CD4-positive, alpha-beta T cell treated with Interleukin-17A for 4 hours (primary cell): Measurements from ENCODE around the gene IKBKE.
A peak's percentile ranks its signal among the peaks of the same experiment; 100 is the strongest.

Experiments
- DNase-seq: peaks from one replicate; pipeline ENCODE4 v3.0.0-alpha.2; 2020; ENCODE audit warnings: mixed read lengths

IKBKE gene

DNA sequence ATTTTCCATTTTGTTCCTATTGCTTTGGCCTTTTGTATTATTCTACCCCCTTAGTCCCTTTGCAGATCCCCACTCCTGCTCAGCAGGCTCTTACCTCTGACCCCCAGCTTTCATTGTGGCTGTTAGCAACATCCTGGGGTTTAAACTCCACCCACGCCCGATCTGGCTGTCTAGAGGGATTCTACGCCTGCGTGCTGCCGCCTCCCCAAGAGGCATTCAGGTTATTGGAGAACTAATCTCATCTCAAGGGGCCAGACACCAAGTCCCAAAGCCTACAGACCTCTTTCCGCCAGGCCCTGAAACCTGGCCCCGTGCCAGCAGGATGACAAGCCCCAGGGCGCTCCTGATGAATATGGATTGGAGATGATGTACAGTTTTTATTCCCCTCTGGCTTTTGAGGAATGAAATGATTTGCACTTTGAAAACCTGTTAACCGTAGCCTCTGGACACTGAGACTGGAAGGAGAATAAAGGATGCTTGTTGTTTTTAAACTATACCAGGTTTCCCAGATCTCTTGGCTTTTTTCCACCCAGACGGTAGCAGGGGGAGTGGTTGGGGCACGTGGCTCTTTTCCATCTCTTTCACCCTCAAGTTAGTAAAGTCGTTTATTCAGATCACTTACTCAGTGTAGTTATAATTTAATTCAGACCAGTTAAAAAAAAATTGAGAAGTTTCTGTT lies 14.5 kb upstream of the IKBKE start:
- no peak for DNase-seq

DNA sequence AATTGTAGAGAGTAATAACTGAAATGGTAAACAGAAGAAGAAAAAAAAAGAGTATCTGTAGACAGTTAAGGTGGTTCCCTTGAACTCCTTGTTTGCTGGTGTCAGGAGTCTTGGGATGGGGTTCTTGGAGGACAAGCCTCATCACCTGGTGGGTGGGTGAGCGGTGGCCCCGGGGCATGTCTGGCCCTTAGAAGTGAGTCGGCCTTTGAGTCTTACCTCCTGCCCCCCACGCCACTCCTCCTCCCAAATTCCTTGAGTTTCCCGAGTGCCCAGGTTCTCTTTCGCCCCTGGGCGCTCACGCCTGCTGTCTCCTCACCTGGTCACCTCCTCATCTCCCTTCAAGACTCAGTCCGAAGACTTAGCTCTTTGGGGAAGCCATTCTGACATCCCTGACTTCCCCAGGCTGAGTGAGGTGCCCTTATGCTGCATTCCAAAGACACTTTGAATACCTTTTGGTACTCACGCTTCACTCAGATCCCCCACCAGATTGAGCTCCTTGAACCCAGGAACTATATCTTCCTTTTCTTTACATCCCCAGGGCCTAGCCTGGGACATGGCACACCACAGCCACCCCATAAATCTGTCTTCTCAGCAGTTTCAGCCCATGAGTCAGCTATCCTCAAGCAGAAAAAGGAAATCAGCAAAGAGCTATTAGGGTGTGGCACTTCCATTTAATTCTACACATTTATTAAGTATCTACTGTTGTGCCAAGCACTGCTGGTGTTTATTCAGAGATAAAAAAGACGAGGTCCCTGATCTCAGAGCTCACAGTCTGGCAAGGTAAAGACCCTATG lies 13.5 kb upstream of the IKBKE start:
- DNase-seq = no peak

DNA sequence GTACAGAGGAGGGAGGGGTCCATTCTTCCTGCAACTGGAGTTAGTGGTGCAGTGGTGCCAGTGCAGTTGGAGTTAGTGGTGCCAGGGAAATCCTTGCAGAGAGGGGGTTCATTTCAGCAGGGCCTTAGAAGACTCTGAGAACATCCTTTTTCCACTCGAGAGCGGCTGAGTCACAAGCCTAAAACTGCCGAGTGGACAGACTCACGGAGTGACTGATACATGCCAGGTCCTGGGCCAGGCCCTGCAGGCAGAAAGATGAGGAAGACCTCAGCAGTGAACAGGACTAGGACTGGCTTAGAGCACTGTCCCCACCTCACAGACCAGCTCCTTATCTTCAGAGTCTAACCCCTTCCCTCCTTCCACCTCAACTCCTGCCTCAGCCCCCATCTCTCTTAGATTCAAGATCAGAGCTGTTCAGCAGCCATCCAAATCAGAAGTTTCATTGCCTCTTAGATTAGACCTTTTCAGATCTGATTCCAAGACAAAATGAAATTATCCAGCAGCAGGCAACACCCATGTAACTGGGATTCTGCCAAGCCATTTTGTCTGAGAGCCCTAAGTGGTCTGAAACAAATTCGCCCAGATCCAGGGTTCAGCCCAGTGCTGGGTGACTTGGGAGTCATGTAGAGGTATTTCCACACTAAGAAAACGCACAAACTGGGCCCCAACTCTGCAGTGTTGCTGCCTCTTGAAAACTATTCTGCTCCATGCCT lies 12.7 kb upstream of the IKBKE start:
- DNase-seq = no peak

DNA sequence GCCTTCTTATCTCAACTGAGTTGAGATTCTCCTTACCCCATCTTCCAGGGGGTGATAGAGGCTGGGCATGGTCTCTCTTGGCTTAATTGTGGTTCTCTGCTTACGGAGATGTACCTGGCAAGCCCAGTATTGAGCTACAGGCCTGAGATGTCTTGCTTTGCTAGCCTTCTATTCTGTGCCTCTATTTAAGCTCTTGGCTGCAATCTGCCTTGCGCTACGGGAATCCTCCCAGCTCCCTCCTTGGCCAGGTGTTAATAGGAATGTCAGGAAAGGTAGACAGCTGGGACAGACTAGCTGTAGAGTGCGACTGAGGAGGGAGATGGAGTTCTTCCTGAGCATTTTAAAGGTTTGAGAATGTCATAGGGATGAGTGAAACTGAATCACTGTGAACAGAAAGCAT lies 10.6 kb upstream of the IKBKE start:
- DNase-seq = no peak

DNA sequence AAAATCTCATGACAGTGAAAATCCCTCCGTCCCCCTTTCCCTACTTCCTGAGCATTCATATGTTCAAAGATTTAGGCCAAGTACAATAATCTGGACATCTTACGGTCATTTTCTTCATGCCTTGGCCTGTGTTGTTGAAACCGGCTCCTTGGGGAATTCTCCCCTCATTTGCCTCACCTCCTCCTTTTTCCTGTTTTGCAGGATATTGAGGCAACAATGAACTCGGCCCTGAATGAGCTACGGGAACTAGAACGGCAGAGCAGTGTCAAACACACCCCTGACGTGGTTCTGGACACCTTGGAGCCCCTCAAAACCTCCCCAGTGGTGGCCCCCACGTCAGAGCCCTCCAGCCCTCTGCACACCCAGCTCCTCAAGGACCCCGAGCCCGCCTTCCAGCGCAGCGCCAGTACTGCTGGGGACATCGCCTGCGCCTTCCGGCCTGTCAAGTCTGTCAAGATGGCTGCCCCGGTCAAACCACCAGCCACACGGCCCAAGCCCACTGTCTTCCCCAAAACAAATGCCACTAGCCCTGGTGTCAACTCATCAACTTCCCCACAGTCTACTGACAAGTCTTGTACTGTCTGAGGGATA lies 9.3 kb upstream of the IKBKE start:
- no peak for DNase-seq

DNA sequence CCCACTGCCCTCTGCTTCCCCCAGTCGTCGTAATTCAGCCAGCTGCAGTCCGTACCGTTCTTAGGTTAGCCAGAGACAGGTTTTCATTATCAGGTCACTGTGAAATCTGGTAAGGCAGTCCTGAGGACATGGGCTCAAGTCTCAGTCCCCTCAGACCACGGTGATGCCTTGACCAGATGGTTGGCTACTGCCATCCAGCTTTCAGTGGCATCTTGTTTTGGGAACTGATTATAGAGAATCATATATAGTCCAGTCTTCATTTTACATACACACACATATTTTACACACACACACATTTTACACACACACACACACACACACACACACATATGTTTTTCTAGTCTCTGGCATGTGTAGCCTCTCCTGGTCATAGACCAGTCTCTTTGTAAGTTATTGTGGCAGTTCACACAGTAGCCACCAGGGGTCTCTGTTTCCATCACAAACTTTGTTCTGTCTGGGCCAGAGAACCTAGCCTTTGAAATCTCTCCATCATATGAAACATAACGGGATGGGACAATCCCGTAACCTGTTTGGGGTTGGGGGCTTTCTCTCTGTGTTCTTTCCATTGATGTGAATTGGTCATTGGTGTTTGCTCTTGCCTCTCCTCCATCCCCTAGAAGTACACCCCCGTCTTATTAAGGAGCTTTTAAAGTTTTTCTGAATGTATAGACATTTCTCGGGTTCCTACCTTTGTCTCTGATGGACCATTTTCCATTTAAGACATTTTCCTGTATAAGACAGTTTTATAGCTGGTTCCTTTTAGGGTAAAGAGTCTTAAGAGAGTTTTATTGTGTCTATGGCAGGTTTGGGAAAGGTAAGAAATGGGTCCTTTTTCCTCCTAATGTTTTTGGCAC lies 8.4 kb upstream of the IKBKE start:
- DNase-seq = peak; percentile 85

DNA sequence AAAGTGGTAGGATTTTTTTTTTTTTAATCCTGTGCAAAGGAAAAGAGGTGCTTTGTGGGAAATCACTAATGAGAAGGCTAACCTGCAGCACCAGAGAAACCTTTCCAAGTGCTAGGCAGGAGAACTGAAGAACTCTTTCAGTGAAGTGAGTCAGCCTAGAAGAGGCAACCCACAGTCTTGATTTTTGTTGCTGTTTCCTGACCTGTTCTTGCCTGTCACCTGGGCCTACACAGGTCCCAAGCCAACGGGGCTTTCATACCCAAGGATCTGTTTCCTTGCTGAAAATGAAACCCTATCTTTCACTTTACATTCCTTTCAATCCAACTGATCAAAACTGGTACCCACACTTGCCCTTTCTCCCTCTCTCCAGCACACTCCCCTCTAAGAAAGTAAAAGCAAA lies 7.1 kb upstream of the IKBKE start:
- DNase-seq = peak; percentile 39

DNA sequence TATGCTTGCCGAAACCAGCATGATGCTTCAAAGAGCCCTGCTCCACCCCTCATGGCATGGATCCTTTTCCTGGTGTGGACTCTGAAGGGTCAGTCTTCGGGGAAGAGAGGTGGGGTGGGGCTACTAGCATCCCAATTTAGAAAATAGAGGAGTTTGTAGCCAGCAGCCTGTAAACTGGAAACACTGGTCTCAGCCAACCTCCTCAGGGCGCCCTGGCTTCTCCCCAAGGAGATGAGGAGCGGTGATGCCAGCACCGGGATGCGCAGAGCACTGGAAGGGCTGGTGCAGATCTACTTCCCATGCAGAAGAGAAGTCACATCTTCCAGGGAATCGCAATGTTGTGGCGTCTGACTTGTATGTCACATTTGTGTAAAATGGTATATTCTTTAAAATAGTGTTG lies 6.4 kb upstream of the IKBKE start:
- DNase-seq = no peak

DNA sequence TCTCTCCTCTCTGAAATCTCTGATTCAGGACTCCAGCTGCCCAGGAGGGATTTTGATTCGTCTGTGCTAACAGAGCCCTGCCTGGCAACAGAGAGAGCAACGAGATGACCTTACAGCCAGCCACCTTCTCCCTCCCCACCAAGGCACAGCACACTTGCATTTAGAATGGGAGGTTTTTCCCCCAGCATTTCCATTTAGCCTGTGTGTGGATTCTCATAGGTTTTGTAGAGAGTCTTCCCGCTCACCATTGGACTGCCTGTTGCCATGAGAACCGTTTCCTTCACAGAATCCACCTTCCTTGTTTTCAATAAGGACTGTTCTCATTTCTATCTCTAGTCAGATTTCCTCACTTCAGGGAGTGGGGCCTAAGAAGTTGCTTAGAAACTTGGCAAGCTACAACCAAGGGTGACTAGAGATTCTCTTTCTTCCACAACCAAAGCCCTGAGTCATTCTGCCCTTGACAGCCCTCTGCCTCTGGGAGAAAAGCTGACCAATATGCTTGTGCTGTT lies 5.8 kb upstream of the IKBKE start:
- DNase-seq = no peak

DNA sequence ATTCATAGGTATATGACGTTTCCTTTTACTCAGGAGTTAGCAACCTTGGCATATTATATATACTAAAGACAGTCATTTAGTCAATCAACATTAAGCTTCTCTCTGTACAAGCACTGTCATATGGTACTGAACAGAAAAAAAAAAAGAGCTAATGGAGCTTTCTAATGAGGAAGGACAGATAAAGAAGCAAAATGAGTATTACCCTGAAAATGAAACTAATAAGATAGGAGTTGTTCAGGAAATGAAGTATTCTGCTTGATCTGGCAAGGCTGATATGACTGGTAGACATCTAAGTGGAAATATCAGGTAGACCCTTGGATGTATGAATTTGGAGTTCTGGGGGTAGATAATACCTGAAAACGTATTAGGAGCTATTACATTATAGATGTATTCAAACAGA lies 4.3 kb upstream of the IKBKE start:
- DNase-seq = no peak

DNA sequence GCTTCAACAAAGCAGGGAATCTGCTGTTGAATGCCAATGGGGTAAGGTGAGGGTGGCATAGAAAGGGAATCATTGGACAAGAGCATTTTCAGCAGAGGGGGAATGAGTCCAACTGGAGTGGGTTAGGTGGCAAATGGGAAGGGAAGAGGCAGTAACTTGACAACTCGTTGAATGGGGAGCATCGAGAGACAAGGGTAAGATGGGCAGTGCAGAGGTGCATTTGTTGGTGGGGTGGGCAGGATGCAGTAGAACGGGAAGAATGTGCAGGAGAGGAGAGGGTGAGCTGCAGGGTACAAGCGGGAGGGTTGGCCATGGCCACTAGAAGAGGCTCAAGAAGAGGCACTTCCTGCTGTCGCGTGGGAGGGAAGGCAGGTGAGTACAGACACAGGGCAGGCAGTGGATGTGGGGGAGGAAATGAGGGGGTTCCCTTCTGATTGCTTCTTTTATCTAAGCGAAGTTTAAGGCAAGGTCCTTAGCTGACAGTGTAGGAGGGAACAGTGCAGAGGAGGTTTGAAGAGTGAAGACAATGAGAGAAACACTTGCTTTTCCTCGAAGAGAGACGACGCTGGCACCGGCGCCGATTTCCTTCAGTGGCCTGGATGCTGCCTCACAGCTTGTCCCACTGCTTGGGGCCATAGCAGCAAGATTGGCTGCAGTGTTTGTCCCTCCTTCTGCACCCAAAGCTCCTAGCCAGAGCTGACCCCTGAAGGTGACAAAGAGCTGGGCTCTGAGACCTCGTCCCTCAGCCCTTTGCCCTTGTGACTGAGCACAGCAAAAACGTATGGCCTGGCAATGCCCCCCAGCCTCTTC lies 3.2 kb upstream of the IKBKE start:
- DNase-seq = peak; percentile 53

DNA sequence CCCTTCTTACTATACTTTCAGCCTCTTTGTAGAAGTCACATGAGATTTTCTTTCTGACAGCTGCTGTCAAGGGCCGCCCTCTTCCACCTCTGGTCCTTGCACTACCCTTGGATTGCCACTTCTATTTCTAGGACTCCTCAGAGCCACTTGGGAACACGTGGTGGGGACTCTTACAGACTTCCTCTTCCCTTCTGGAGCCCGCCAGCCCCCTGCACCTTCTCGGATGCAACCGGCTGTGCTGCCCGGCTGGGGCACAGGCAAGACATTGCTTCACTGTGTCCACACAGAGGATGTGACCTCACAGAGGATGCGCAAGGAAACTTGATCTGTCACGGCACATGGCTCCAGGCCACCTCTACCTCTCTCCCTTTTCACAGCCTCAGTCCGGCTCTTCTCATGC lies 2.4 kb upstream of the IKBKE start:
- DNase-seq = peak; percentile 29

DNA sequence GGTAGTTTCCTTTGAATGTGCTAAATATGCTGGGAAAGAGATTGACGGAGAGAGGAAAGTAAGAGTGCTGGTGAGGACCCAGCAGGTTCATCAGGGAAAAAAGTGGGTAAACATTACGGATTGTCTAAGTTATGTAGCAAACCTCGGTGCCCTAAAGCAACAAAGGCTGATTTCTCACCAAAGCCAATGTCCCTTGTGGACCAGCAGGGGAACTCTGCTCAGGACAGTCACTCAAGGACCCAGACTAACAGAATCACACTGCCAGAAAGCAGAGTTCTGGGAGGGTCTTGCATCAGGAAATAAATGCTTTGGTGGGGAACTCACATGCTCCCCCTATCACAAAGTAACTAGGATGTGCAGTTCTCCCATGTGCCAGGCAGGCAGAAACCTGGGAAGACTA lies 1.7 kb upstream of the IKBKE start:
- no peak for DNase-seq

DNA sequence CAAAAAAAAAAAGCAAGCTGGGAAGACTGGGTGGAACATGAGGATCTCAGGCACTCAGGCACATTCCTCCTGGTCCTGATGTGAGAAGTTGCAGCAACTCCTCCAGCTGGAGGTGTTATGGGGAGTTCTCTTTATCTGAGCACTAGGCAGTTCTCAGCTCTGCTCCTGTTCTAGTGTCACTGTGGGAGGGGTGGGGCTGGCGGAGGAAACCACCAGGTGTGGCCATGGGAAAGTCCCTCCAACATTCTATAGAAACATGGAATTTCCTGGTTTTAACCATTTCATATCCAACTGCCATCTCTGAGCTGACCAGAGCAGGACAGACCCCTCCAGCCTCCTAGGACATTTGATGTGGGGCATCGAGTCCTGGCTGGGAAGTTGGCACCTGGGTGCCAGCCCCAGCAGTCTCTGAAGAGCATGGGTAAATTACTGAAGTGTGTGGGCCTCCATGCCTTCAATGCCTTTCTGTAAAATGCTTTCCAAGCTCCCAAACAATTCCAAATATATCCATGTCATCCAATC lies 804 bp upstream of the IKBKE start:
- DNase-seq = peak; percentile 57

DNA sequence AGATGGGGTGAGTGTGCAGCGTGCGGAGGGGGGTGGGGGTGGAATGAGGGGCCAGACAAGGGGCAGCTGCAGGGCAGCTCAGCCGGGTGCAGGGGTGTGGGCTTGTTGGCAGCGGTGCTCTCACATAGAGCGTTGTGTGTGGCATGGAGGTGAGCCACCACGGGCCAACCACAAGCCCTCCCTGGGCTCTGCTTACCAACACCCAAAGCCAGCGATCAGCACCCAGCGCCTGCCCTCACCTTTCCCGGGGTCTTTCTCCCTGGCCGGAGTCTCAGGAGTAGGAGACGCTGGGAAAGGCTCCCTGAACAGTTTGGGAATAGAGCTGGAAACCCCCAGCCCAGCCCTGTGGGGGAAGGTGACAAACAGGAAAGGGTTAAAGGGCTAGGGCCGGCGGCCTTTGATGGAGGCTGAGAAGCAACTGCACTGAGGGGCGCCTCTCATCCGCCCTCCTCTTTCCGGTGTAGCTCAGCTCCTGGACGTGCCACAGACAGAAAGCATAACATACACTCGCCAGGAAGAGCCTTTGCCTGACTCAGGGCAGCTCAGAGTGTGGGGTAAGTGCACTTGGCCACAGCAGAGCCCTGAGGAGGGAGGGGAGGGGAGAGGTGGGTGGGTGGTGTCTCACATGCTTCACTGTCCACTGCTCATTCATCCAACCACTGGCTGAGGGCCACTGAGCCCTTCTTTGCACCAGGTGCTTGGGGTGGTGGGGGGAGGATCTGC lies 577 bp downstream of the IKBKE start:
- peak; percentile 77 for DNase-seq

DNA sequence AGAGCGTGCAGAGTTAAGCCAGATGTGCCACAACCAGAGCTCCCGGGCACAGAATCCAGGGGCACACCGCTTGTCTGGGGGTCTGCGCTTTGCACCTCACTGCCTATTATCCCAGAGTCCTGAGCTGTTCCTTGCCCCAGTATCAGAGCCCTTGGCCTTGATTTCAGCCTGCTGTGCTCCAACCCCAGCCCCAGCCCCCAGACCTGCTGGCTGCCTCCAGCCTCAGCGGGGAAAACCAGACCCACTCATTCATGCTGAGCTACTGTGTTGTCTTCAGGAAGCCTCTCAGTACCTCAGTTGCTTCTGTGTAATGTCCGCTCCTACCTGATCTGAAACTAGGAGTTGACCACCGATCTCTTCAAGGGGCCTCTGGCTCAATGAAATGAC lies 1.1 kb downstream of the IKBKE start:
- DNase-seq = no peak

DNA sequence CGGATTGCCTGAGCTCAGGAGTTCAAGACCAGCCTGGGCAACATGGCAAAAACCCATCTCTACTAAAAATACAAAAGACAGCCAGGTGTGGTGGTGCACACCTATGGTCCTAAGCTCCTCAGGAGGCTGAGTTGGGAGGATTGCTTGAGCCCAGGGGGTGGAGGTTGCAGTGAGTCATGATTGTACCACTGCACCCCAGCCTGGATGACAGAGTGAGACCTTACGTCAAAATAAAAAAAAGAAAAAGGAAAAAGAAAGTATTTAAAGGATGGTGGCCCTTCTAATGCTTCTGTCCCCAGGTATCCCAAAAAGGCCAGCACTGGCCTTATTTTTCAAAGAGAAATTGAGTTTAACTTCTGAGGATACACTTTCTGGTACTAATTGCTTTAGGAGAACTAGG lies 1.7 kb downstream of the IKBKE start:
- peak; percentile 57 for DNase-seq

DNA sequence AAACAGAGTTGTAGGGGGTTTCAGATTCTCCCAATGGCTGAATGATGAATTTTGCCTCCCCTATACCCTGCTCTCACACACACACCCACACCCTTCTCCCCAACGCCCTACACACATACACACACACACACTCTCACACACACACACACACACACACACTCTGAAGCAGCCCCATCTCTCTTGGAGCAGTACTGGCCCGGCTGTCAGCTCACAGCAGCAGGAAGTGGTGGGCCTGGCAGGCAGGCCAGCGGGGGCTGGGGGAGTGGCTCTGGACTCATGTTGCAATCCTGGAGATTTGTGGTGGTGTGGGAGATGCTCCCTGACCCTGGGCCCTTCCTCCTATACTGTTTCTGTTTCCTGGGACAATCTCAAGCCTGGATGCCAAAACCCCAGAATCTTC lies 2.2 kb downstream of the IKBKE start:
- peak; percentile 49 for DNase-seq

DNA sequence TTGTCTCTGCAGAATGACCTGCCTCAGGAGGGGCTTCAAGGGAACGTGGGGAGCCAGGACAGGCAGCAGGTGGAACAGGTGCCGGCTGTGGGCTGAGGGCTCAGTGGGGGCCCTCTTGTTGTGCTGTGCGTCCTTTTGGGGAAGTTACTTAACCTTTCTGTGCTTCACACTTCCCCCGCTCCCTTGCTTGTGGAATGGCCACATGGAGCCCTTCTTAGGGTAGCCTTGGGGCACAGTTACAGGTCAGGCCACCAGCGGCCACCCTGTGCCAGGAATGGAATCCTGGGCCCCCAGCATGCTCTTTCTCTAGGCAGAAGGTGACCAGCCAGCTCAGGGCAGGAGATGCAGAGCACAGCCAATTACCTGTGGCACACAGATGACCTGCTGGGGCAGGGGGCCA lies 2.6 kb downstream of the IKBKE start:
- no peak for DNase-seq

DNA sequence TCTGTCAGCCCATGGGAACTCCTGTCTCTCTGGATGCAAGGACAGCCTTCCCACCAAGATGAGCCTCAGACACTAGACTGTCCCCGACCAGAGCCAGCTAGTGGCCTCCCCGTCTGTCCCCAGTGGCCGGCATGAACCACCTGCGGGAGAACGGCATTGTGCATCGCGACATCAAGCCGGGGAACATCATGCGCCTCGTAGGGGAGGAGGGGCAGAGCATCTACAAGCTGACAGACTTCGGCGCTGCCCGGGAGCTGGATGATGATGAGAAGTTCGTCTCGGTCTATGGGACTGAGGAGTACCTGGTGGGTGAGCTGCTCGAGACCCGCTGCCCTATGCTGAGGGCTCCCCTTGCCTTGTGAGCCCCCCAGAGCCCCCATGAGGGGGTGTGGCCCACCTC lies 5.8 kb downstream of the IKBKE start:
- no peak for DNase-seq

DNA sequence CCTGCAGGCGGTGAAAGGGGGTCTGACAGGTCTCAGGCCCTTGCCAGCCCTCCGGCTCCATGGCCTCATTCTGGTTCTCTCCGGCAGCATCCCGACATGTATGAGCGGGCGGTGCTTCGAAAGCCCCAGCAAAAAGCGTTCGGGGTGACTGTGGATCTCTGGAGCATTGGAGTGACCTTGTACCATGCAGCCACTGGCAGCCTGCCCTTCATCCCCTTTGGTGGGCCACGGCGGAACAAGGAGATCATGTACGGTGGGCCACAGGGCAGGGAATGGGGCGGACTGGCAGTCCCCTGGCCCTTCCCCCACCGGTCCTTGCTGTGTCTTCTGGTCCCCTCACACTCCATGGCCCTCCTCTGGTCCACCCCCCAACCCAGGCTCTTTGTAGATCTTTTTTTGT lies 6.3 kb downstream of the IKBKE start:
- DNase-seq = no peak
